Anterior cingulate cortex (tissue), 58 donors: ENCODE results near the gene ZNF3.

Experiments
- DNase-seq, 58 donors: peaks; one replicate each; lab custom pipeline; 2025; lab: John Stamatoyannopoulos, UW

Gene ZNF3

GRCh38 chr7:100089458-100090196 lies 8.1 kb upstream of the ZNF3 start:
- DNase-seq = no peak

DNA sequence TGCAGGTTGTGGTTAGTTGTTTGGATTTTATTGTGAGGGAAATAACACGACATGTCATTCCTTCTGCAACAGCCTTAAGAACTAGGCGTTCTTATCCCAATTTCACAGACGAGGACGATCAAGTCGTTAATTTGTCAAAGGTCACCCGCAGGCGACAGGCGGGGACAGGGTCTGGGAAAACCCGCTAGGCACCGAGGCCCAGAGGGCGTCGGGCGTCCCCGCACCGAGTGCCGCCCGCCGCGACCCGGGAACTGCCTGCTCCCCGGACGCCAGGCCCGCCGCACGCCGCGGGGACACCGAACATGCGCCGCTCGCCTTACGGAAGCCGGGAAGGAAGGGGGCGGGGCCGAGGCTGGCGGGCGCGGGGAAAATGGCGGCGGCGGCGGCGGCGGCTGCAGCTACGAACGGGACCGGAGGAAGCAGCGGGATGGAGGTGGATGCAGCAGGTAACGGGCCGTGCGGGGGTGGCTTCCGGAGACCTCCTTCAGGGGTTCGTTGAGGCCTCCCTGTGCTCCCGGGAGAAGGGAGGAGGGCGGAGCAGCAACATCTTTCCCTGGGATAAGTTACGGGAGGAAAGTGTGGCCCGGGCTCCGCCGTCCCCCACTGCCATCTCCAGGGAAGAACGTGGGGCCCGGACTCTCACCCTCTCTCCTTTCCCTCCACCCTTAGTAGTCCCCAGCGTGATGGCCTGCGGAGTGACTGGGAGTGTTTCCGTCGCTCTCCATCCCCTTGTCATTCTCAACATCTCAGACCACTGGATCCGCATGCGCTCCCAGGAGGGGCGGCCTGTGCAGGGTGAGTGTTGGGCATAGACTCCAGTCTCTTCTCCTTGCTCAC lies 7.3 kb upstream of the ZNF3 start, which contains the start of gene COPS6:
TSS of gene COPS6 (plus strand) at position 349 of the 837 bp plus-strand sequence. CDS start at position 371, 22 bp downstream.
- DNase-seq = peak; percentile 7 to 84 (median 70)

GRCh38 chr7:100088095-100088620 lies 6.6 kb upstream of the ZNF3 start:
- DNase-seq = no peak

- DNase-seq = no peak
Measured at GRCh38 chr7:100087055-100087750, 5.7 kb upstream of the ZNF3 start.

DNA sequence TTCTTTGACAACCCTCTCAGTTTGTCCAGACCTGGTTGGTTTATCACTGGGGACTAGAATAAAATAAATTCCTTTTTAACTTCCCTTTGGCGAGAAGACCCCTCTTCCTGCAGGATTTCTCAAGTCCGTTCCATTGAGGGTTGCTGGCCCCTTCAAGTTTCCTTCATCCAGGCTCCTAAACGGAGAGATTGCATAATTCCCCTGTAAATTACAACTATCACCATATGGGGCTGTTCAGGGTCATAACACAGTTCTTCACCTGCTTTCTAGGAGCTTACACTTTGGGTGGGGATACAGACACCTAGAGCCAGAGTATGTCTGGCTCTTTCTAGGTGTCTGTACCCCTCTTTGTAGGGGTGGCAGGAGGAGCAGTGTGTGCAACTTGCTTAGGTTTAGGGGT lies 4.0 kb upstream of the ZNF3 start:
- DNase-seq = no peak

GRCh38 chr7:100082978-100083377 lies 1.5 kb upstream of the ZNF3 start:
- DNase-seq = no peak

- DNase-seq = no peak
Measured at GRCh38 chr7:100080907-100081534, 502 bp downstream of the ZNF3 start.

DNA sequence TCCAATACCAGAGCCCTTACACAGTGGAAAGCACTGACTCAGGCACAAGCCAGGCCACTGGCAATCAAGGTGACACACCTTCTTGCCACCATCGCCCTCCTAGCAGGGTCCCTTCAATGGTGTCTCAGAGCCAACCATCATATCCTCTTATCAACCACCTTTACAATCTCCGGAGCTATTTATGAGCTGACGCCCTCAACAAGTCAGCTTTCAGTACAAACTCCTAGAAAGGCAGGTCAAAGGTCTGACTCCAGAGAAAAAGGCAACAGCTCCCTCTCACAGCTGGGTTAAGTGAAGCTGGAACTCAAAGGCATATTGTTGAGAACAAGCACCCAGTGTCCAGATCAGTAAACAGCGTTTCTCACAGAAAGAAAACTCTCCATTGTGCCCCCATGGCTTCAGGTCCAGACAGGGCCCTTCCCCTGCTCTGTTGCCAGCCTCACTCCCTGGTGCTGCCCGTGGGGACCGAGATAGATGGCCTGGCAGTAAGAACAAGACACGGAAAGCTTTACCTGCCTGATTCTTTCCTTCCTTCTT lies 2.4 kb downstream of the ZNF3 start:
- DNase-seq = peak in 40 of 58 donors; percentile 5 to 87 (median 45)

DNA sequence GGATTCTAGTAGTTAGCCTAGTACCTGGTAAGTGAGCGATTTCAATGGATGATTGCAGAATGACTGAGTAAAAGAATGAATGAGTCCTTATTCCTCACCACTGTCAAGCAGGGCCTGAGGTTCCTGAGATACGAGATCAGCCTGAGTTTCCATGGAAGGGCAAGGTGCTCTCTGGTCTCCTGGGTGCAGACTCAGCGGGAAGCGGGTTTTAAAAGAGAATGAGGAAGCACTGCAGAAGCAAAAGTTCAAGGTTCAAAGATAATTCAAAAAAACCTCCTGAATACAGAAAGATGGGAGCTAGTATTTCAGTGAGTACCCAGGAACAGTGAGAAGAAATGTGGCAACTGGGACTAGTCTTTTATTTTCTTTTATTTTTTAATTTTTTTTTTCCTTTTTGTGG lies 4.3 kb downstream of the ZNF3 start:
- no peak for DNase-seq

GRCh38 chr7:100075418-100075817 lies 6.1 kb downstream of the ZNF3 start:
- no peak for DNase-seq

DNA sequence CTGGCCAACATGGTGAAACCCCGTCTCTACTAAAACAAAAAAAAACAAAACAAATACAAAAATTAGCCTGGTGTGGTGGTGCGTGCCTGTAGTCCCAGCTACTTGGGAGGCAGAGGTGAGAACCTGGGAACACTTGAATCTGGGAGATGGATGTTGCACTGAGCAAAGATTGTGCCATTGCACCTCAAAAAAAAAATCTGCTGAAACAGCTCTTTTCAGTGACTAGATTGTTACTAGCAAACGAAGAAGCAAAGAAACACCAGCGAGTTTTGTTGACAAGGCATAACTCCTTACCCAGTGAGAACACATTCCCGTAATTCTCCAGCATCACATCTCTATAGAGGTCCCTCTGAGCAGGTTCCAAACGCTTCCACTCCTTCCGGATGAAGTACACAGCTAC lies 6.7 kb downstream of the ZNF3 start:
- DNase-seq = no peak

DNA sequence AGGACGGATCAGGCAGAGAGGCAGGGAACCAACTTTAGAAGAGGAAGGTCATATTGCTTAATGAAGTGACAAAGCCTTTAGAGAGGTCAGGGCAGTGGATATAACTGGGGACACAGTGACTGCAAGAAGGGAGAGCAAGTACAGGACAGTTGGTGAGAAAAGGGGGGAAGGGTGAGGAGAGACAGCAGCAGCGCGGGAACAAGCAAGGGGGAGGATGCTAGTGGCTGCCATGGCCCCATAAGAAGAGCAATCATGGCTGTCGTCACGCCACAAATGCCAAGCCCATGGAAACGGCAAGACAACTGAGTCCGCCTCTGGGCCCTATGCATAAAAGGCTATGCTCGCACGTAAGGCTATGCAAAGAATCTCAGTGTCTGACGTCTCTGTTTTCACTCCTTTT lies 9.1 kb downstream of the ZNF3 start:
- DNase-seq = no peak

- no peak for DNase-seq
Measured at GRCh38 chr7:100071018-100071723, 10.4 kb downstream of the ZNF3 start.

DNA sequence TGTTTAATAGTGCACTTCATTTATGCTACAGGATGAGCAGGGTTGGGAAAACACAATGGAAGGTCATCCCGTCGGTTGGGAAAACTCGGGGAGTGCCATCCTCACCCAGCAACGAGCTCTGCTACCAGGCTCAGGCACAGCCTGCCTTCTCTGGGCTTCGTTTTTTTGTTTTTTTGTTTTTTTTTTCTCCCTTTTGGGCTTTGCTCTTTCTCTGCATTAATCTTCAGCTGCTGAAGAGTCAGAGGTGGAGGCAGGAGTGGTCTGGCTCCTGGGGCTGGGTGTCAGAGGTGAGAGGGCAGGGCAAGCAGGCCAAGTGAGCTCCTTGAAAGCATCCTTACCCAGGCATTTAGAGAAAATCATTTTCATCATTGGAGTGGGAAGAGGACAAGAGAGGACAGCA lies 11.5 kb downstream of the ZNF3 start:
- no peak for DNase-seq

- DNase-seq = peak in 9 of 58 donors; percentile 1 to 31 (median 17)
Measured at GRCh38 chr7:100066953-100067352, 14.6 kb downstream of the ZNF3 start.

DNA sequence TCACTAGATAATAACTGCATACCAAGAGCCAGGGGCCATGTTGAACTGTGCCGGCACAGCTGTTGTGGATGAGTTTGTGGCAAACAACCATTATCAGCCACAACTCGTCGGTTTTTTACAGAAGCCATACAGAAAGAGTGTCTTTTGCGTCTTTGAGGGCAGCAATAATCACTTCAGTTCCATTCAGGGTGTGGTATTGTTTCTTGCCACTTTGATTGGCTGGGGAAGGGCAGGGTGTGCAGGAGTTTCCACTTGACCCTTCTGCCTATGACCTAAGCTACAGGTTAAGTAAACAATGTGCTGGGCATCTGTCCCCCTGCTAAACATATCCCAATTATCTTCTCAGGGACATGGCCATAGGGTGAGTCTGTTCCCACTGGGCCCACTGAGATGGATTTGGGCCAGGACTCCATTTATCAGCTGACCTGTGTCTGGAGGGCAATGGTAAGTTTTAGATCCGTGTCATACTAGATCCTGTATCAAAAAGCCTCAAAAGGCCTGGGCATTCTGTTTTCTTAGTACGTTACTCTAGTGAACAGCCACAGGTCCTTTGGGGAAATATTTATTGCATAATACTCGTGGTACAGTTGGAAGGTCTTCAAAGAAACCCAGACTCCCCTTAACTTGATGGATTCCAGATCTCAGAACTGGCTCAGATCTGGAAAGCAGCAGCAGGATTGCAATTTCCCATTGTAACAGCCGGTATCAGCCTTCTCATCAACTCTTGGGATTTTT lies 15.9 kb downstream of the ZNF3 start:
- DNase-seq = no peak

GRCh38 chr7:100064162-100064561 lies 17.4 kb downstream of the ZNF3 start:
- no peak for DNase-seq

DNA sequence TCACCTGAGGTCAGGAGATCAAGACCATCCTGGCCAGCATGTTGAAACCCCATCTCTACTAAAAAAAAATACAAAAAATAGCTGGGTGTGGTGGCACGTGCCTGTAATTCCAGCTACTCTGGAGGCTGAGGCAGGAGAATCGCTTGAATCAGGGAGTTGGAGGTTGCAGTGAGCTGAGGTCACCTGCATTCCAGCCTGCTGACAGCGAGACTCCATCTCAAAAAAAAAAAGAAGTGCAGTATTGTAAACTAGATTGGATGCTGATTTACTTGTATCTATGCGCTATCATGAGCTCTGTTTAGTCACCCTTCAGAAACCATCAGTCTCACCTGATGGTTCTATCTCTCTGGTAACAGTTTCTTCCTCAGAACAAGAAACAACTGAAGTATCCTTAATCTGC lies 18.1 kb downstream of the ZNF3 start:
- no peak for DNase-seq
